Lower leg skin (tissue), 4 donors: ENCODE results near the gene CNNM4. TPM values are rescaled to one million over a fixed set of nuclear protein-coding genes. Genes with fewer than 3 reads are reported as not detected.

Source experiments
- DNase-seq, 2 donors: peaks; one replicate each; pipeline ENCODE4 v3.0.0-alpha.2; 2019; ENCODE audit warnings: low spot score in 2 of 2
- H3K4me3 ChIP-seq: fragments of 200-600 bp; sonication (generic); 2 replicates; pipeline ENCODE4 v1.5.1; 2017; ENCODE audit warnings: mild to moderate bottlenecking, low read depth; ENCODE audit not compliant: poor library complexity, severe bottlenecking
- CTCF ChIP-seq, 3 donors: fragments of 450-650 bp; IDR thresholded peaks; one replicate each; pipeline ENCODE4 v1.5.1; 2016; ENCODE audit warnings: antibody characterized with exemption in 3 of 3, mild to moderate bottlenecking in 3 of 3, moderate library complexity in 2 of 3
- POLR2A ChIP-seq, 2 donors: fragments of 450-650 bp; IDR thresholded peaks; one replicate each; pipeline ENCODE4 v1.6.1; 2016 to 2017; ENCODE audit warnings: antibody characterized with exemption in 2 of 2, mild to moderate bottlenecking in 1 of 2, moderate library complexity in 1 of 2
- WGBS, 2 donors: methylation state at CpG; one replicate each; pipeline ENCODE4 v1.1.5; 2018; 5-methylcytosine and 5-hydroxymethylcytosine counted together
- intact Hi-C: fragments of 100-400 bp; cut with DNase I; formaldehyde crosslinking; loops from one replicate; pipeline ENCODE4 v1.15.0; 2023; ENCODE audit warnings: low total_unique reads
- total RNA-seq, 4 donors: library from RNA; depleted of rRNA; stranded (reverse); fragments of >200 nt; gene quantifications; one replicate each; pipeline ENCODE4 v1.1.0, GENCODE V29; 2016

CNNM4 gene
- total RNA-seq, 4 donors from 2014 or later, result 17.4 to 29.1 (median 22.2) TPM

DNA sequence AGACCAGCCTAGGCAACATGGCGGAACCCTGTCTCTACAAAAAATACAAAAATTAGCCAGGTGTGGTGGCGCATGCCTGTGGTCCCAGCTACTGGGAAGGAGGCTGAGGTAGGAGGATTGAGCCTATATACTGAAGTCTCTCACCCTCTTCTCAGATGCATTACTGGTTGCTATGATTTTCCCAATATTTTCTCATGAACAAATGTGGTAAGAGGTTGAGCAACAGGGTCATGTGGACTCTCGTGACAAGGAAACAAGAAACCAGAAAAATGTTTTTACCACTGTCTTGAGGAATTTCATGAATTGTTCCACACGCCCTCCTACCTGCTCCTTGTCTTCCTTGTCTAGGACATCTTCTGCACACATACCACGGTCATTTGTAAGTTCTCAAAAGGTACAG lies 33.3 kb upstream of the CNNM4 start:
- intact Hi-C loops, result no loop called here
- 88 to 93% methylated on average over 5 of the region's 5 CpGs for WGBS, 2 donors
- TF ChIP-seq POLR2A (IDR thresholded peaks at IDR 0.05) (no peak), CTCF (IDR thresholded peaks at IDR 0.05) (no peak)
- DNase-seq, result no peak
- no peak overlapping the region for H3K4me3 ChIP-seq

DNA sequence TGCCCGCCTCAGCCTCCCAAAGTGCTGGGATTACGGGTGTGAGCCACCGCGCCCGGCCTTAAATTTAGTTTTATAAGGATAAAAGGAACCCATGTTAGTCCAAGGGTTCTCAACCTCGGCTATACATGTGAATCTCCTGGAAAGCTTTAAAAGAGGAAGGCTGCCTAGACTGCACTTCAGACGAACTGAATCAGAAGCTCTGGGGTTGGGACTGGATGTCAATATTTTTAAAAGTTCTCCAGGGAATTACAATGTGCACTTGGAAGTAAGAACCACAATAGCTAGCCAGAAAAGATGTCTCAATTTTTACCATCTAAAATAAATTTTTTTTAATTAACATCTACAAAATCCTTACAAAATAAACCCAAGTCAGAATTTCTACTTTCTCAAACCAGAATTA lies 31.0 kb upstream of the CNNM4 start:
- no peak overlapping the region for H3K4me3 ChIP-seq
- no peak for TF ChIP-seq POLR2A (IDR thresholded peaks at IDR 0.05)
- TF ChIP-seq CTCF (IDR thresholded peaks at IDR 0.05), result no peak
- no peak for DNase-seq
- intact Hi-C loops, result no loop called here
- WGBS, 2 donors, result 83 to 87% methylated on average over 7 of the region's 7 CpGs

GRCh38 chr2:96730212-96730611 lies 30.5 kb upstream of the CNNM4 start:
- H3K4me3 ChIP-seq, result no peak overlapping the region
- intact Hi-C loops, result no loop called here
- TF ChIP-seq CTCF (IDR thresholded peaks at IDR 0.05), result no peak
- no peak for TF ChIP-seq POLR2A (IDR thresholded peaks at IDR 0.05)
- no peak for DNase-seq
- WGBS, 2 donors, result 72 to 83% methylated on average over 2 of the region's 2 CpGs

DNA sequence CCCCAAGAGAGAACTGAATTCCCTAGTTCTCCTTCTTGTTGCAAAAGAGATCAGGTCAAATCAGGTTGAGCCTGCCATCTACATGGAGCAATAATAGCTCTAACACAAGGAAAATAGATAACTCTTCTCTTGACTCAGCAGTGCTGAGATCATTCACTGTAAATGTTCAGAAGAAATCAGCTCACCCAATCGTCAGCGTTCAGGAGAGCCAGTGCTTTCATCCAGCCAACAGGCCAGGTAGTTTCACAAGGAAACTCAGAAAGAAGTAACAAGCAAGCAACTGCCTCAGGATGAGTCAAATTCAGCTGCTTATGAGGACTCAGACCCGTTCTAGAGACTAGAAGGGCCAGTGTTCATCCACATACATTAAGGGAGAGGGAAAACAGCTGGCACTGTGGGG lies 26.8 kb upstream of the CNNM4 start:
- DNase-seq, result no peak
- intact Hi-C loops, result no loop called here
- no peak overlapping the region for H3K4me3 ChIP-seq
- no peak for TF ChIP-seq CTCF (IDR thresholded peaks at IDR 0.05)
- no peak for TF ChIP-seq POLR2A (IDR thresholded peaks at IDR 0.05)
- WGBS, 2 donors, result 82 to 85% methylated on average over 3 of the region's 3 CpGs

DNA sequence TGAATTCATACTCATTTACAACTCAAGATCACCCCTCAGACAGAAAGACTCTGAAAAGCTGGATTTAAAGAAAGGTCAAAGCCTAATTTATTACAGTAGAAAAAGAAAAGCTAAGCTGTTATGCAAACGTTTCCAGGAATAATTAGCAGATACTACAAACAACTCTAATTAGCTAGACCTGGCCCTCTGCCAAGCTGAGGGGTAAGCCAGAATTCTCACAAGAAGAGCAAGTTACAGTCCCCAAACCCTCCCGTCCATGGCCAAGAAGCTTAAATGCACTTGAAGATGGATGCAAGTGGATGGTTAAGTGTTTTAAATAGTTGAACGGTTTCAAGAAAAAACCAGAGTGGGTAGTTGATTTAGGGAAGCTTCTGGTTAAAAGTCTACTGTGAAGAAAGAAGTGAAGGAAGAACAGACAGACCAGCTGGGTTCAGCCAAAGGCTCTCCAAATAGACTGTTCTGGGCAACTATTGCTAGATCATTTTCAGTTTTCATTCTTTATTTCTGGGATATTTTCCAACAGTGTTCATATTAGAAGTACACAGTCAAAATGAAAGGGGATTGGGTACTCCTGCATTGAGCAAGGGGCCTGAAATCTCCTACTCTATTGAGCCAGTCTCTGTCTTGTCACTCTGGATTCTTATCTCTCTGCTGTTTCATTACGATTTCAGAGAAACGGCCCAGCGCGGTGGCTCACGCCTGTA lies 25.7 kb upstream of the CNNM4 start:
- TF ChIP-seq CTCF (IDR thresholded peaks at IDR 0.05) (no peak), POLR2A (IDR thresholded peaks at IDR 0.05) (no peak)
- H3K4me3 ChIP-seq, result no peak overlapping the region
- intact Hi-C loops, result no loop called here
- DNase-seq, result no peak
- WGBS, 2 donors, result 75 to 80% methylated on average over 8 of the region's 8 CpGs

GRCh38 chr2:96737251-96737650 lies 23.5 kb upstream of the CNNM4 start:
- DNase-seq, result no peak
- no peak overlapping the region for H3K4me3 ChIP-seq
- intact Hi-C loops, result no loop called here
- no peak for TF ChIP-seq CTCF (IDR thresholded peaks at IDR 0.05)
- TF ChIP-seq POLR2A (IDR thresholded peaks at IDR 0.05), result no peak
- WGBS, 2 donors, result 64 to 83% methylated on average over 2 of the region's 2 CpGs
